NOMO-1 treated with dmso at 0.1 percent for 144 hours (cell line): Measurements from ENCODE around the gene POLK.
"Not testable (repeated sequence)": the region's sequence is repeated elsewhere in the genome, so short reads cannot be mapped to it uniquely, and the experiment has no call there.

Experiments
- DNase-seq: peaks from one replicate; lab custom pipeline; 2025; ENCODE audit not compliant: unreplicated experiment; lab: John Stamatoyannopoulos, UW

Gene POLK

DNA sequence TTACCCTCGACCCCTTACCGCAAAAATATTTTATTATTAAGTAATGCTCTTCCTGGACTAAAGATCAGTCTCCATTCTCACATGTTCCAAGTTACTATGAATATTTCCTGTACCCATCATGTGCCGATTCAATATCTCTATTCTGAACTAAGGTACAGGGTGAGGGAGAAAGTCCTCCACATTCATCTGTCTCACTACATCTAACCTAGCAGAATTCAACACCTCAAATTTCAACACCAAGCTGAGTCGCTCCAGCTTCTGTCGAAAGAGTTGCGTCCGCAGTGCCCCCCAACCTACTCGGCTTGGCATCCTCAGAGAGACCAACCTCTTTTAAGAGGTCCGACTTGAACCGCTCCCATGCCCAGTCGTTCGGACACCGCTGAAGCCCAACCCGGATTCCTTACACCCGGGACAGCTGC, 1.3 kb upstream of the POLK start:
- DNase-seq: no peak

DNA sequence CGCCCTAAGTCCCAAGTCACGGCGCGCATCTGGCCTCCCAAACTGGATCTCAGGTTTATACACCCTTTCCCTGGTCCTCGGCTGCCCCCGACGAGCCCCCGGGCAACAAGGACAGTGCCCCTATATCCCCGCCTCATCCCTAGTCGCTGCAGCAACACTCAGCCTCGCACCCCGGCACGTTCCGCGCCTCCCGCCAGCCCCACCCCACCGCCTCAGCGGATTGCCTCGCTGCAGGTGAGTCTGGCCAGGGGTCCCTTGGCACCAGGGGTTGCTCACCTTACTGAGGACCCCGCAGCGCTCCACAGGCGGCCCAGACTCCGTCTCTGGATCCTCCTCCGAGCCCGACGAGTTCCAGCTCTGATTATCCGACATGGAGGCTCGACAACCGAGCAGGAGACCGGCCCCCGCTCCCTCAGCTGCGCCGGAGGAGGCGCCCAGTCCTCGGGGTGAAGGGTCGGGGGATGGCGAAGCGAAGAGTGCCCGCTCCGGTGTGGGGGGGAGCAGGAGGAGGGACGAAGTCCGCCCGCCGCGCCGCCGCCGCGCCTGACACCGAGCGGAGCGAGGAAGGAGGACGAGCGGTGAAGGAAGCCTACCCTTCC, 756 bp upstream of the POLK start:
- DNase-seq: no peak

DNA sequence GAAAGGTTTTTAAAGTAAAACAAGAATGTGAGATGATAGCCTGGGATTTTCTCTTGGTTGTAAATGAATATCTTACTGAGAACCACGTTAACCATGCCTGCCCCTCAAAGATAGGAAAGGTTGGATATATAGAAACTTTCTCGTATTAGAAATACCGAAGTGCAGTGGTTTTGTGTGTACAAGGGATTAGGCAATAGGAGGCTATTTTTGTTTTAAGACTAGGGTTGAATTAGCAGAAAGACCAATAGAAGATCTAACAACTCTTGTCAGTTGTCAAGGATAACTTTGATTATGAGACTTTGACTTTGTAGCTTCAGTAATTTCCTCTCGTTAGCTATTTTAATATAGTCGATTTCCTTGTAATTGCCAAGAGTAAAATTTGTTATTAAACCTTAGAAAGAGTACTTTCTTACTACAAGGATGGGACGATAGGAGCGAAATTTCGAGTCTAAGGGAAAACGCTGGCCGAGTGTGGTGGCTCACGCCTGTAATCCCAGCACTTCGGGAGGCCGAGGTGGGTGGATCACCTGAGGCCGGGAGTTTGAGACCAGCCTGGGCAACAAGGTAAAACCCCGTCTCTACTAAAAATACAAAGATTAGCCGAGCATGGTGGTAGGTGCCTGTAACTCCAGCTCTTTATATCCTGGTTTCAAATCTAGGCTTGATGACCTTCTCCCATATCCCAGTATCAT, 838 bp downstream of the POLK start:
- peak; percentile 18 for DNase-seq

DNA sequence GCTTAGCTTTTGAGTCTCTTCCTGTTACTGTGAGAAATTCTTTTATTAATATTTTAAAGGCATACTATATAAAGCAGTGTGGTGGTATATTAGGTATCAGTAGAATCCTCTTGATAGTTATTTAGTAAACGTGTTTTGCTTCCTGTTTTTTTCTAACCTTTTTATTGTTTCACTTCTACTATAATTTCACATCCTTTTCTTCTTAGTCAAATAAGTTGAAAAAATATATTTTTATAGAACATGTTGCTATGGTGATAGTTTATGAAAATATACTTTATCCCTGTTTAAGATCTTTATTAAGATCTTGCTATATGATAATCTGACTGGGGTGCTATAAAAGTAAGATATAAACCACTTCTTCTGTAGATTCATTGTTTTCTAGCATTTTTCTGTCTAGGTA, 2.1 kb downstream of the POLK start:
- no peak for DNase-seq

DNA sequence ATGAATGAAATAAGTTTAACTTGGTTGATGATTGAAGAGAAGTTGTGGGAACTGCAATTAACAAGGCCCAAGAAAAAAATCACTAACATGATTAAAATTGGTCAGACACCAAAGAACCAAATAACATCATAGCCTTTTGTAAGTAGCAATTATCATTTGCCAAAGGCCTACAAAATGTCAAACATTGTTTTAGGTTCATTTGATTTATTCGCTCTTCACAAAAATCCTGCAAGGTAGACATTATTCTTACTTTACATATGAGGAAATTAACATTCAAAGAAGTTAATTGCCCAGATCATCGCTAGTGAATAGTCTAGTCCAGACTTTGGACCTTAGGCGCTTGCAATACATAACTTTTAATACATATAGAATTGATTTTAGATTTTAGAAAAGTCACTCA, 2.6 kb downstream of the POLK start:
- no peak for DNase-seq

DNA sequence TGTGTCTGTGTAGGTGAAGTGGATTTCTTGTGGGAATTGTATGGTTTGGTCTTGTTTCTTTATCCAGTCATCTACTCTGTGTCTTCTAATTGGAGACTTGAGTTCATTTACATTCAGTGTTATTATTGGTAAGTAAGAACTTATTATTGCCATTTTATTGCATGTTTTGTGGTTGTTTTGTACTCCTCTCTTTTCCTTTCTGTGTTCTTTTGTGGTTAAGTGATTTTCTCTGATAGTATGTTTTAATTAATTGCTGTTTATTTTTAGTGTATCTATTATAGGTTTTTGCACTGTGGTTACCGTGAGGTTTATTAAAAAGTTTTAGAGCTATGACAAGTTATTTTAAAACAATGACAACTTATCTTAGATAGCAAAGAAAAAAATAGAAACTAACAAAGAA, 8.1 kb downstream of the POLK start:
- DNase-seq: no peak

DNA sequence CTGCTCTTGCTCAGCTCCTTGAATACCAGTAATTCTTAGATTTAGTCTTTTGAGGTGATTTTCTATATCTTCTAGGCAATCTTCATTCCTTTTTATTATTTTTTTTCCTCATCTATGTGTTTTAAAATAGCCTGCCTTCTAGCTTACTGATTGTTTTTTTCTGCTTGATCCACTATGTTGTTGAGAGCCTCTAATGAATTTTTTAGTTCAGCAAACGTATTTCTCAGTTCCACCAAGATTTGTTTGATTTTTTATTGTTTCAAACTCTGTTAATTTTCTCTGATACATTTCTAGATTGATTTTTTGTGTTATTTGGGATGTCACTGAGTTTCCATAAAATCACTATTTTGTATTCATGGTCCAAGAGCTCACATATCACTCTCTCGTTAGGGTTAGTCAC, 9.5 kb downstream of the POLK start:
- DNase-seq: no peak

DNA sequence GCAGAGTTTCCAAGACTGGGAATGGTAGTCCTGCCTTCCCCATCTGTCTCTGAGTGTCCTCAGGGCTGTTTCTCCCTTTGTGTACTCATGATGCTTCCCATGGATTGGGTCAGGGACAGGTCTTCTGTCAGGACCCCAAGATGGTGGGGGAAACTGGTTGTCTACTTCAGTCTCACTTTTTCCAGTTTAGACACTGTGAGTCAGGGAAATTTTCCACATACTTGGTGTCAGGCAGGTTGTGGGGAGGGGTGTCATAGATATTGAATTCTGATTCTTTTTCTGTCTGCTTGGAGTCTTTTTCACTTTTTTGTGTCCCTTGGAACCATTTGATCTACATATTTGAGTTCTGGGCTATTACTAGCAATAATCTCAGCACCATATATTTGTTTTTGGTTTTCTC, 10.3 kb downstream of the POLK start:
- no peak for DNase-seq

DNA sequence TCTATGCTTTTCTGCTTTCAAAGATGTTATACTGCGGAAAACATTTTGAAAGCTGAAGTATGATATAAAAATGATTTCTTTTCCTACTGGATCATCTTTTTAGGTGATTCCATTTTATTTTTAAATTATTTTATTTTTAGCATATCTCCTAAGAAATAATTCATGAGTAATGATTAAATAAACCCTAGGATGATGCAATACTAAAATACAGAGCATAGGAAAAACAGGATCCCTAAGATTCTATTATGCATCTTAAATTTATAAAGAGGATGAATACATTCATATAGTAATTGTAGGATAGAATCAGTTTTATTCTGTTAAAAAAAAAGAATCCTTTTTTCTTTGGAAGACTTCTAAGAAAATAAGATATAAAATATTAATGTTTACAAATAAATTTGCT, 10.9 kb downstream of the POLK start:
- DNase-seq: no peak

DNA sequence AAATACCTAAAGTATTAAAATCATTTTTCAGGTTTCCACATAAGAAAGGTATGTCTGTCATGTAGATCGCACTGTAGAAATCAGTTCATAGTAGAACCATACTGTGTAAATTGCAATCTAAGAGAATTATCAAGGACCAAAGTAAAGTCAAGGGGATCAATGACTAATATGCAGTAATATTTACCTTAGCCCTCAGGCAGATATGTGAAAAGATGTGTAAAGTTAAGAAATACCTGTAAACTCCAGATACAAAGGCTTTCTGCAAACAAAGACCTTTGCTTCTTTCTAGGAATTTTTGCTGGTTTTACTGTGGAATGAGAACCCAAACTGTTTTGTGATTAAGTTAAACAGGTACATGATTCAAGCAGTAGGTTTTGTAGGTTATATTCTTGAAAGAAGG, 11.6 kb downstream of the POLK start:
- DNase-seq: no peak

DNA sequence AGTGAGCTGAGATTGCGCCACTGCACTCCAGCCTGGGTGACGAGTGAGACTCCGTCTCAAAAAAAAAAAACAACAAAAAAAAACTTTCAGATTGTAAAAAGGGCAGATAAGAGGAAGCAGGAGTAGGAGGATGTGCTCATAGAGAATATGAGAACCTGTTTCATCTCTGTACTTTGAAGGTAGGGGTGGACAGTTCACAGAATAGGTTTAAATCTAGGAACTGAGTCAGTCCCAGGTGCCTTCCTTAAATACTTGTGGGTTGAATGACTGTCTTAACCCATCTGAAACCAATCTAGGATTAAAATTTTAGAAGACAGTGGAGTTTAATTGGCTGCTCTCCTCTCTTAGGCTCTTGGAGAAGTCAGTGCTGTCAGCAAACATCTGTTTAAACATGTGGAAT, 12.4 kb downstream of the POLK start:
- peak; percentile 55 for DNase-seq

DNA sequence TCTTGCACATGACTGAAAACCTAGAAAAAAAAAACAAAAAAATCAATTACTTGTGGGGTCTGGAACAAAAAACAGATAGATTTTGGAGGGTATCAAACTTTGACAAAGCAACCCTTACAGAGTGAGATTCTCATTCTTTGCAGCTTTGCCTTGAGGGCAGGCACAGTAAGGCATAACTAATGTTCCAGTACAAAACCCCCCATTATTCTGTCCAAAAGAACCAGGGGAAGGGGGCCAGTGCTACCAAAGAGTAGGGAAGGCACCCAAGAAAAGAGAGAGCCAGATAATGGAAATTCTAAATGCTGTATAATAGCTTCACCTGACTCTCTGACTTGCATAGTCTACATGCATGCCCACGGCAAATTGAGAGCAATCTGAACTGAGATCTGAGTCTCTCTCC, 12.9 kb downstream of the POLK start:
- DNase-seq: no peak

DNA sequence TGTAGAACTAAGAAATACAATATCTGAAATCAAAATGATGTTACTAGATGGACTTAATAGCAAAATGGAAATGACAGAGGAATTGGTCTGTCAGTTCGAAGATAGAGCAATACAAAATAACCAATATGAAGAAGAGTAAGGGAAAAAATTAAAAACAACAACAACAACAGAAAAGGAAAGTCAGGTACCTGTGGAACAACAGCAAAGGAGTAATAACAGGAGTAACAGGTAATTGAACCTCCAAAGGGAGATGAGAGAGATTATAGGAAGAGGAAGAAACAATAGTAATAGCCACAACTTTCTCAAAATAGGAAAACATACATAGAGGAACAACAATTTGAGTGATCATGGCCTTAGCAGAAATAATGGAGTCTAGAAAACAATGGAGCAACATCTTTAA, 13.7 kb downstream of the POLK start:
- DNase-seq: no peak

DNA sequence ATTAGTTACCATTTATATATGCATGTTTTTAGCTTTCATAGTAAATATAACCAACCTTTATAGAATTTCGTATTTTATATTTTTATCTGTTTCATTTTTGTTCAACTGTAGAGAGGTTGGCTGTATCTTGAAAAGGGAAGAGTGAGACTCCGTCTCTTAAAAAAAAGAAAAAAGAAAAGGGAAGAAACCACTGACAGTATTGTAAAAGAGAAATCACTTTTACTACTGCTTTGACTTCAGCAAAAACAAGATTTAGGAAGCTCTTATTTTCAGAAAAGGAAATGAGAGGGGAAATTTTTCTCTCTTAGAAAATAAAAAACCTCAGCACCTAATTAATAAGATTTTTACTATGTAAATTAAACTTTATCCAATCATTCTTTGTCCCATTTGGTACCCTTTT, 14.4 kb downstream of the POLK start:
- no peak for DNase-seq

DNA sequence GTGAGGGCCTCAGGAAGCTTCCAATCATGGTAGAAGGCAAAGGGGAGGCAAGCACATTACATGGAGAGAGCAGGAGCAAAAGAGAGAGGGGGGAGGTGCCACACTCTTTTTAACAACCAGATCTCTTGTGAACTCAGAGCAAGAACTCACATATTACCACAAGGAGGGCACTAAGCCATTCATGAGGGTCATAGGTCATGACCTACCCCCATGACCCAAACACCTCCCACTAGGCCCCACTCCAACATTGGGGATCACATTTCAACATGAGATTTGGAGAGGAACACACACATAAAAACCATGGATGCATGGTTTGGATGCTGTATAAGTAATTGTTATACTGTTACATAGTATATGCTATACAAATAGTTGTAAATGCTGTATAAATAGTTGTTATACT, 17.5 kb downstream of the POLK start:
- no peak for DNase-seq

DNA sequence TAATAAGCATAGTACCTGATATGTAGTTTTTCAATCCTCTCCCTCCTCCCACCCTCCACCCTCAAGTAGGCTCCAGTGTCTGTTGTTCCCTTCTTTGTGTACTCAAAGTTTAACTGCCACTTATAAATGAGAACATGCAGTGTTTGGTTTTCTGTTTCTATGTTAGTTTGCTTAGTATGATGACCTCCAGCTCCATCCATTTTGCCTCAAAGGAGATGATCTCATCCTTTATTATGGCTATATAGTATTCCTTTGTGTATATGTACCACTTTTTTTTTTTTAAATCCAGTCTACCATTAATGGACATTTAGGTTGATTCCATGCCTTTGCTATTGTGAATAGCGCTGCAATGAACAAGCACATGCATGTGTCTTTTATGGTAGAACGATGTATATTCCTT, 20.5 kb downstream of the POLK start:
- no peak for DNase-seq

DNA sequence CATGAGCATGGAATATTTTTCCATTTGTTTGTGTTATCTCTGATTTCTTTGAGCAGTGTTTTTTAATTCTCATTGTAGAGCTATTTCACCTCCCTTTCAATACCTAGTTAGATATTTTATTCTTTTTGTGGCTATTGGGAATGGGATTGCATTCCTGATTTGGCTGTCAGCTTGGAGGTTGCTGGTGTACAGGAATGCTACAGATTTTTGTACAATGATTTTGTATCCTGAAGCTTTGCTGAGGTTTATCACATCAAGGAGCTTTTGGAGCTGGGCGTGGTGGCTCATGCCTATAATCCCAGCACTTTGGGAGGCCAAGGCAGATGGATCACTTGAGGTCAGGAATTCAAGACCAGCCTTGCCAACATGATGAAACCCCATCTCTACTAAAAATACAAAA, 22.0 kb downstream of the POLK start:
- not testable (repeated sequence) for DNase-seq

DNA sequence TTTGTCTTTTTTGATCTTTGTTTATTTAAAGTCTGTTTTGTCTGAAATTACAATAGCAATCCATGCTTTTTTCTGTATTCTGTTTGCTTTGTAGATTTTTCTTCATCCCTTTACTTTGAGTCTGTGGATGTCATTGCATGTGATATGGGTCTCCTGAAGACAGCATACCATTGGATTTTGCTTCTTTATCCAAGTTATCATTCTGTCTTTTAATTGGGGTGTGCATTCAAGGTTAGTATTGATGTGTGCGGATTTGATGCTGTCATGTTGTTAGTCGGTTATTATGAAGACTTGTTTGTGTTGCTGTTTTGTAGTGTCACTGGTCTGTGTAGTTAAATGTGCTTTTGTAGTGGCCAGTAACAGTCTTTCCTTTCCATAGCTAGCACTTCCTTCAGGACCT, 23.0 kb downstream of the POLK start:
- DNase-seq: no peak

DNA sequence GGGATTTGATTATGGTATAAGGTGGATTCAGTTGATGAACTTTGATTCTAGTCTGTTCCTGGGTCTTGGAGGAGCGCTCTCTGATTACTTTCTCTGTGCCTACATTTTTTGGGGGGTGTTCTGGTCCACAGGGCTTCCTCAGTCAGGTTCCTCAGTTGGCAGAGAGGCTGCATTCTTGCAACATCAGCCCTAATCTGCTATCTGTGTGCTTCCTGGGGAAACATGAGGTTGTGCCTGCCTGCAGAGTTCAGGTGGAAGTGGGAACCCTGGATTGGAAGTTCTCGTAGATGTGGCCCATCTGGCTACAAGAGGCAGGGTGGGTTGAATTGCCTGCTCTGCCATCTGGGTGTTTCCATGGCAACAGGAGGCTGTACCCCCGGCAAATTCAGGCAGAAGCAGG, 24.5 kb downstream of the POLK start:
- no peak for DNase-seq

DNA sequence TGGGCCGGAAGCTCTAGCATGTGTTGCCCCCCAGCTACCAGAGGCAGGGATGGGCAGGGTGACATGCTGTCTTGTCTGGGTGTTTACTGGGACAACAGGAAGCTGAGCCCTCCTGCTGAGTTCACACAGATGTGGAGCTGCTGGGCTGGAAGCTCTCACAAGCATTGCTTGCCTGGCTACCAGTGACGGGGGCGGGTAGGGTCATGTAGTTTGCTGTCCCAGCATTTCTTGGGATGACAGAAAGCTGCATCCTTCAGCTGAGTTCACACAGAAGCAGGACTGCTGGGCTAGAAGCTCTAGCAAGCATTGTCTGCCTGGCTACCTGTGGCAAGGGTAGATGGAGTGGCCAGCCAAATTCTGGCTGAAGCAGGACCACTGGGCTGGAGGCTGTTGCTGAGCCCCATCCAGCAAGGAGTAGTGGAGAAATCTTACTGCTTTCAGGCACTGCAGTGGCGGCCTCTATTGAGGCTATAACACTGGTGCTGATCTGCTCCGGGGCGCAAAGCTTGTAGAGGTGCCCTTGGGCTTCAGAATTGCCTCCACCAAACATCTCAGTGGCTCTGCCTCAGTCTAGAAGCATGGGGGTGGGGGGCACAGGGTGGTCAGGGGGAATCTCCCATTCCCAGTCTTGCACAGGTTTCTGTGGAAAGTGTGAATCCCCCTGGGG, 25.1 kb downstream of the POLK start:
- DNase-seq: no peak

DNA sequence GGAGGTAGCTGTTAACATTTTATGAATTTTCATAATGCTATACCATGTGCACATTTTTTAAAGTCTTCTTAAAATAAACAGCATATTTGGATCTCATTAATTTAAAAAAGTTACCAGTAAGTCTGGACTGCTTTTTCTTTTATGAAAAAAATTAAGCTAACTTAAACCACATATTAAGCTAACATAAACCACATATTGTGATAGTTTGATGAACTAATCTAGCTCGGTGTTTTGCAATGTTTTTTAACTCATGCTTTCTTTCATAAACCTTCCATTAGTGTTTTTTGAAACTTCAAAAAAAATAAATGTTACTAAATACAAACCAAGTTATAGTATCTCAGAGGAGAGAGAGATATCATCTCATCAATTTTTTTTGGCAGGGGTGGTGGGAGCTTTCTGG, 26.5 kb downstream of the POLK start:
- no peak for DNase-seq

DNA sequence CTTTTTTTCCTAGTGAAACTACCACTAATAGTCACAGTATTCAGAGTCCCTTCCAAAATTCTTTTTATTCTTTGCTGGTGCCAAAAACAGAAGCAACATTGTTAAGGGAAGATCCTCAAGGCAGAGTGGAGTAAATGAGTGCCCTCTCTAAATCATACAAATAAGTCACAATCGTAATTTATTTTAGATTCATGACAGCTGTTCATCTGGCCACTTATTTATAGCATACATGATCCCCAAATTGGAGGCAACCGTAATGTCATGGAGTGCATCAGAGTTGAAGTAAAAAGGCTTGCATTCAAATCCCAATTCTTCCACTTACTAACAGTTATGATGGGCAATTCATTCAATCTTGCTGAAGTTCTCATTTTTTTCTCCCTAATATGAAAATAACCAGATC, 33.4 kb downstream of the POLK start:
- no peak for DNase-seq

DNA sequence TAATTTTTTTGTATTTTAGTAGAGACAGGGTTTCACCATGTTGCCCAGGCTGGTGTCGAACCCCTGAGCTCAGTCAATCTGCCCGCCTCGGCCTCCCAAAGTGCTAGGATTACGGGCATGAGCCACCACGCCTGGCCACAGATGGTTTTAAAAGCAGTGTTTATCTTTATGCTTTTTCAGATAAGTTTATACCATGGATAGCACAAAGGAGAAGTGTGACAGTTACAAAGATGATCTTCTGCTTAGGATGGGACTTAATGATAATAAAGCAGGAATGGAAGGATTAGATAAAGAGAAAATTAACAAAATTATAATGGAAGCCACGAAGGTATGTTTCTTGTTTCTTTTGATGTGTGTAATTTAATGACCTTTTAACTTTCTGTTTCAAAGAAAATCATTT, 35.1 kb downstream of the POLK start:
- DNase-seq: no peak
